Stimulated activated CD4-positive, alpha-beta T cell treated with anti-CD3 and anti-CD28 coated beads, Interleukin-12 subunit alpha, Interleukin-12 subunit beta, amount 100 ng/mL, for 4 hours (primary cell): Measurements from ENCODE around the gene RHOC.

Experiments used
- DNase-seq: peaks from one replicate; pipeline ENCODE4 v3.0.0-alpha.2; 2020

The RHOC gene

GRCh38 chr1:112716133-112716720 lies 9.3 kb upstream of the RHOC start:
- DNase-seq = peak; percentile 74

DNA sequence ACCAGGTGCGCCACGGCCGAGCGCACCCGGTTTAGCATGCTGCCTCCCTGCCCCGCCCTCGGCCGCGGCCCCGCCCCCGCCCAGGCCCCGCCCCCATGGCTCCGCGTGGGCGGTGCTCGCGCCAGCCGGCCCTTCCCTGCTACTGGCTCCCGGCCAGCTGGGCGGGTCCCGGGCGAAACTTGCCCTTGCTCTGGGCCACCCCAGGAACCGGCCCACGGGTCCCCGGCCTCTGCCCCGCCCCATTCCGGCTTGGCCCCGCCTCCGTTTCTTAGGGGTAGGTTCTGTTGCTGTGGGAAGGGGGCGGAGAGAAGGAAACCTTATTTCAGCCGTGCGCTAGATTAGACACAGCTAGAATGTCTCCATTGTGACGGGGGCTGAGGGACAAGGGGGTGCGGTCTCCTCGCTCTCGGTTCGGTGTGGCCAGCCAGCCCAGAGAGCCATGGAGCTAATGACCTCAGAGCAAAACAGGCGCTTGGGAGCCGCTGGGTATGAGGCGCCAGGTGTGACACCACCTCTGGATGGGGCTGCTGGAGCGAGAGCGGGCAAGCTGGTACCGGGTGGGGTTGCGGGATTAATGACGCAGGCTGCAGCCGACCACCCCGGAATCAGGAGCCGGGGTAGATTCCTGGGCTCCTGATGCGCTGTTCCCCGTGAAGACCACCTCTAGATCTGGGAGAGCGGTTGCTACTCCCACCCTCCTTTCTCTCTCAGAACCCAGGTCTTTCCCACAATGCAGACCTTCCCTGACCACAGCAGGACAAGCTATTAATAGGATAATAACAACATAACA lies 8.5 kb upstream of the RHOC start, which contains the start of gene PPM1J:
Gene PPM1J, minus strand, starts transcription at position 69 of the 790 bp plus-strand sequence. Its CDS starts 31 bp downstream, at position 38.
- peak; percentile 96 for DNase-seq

DNA sequence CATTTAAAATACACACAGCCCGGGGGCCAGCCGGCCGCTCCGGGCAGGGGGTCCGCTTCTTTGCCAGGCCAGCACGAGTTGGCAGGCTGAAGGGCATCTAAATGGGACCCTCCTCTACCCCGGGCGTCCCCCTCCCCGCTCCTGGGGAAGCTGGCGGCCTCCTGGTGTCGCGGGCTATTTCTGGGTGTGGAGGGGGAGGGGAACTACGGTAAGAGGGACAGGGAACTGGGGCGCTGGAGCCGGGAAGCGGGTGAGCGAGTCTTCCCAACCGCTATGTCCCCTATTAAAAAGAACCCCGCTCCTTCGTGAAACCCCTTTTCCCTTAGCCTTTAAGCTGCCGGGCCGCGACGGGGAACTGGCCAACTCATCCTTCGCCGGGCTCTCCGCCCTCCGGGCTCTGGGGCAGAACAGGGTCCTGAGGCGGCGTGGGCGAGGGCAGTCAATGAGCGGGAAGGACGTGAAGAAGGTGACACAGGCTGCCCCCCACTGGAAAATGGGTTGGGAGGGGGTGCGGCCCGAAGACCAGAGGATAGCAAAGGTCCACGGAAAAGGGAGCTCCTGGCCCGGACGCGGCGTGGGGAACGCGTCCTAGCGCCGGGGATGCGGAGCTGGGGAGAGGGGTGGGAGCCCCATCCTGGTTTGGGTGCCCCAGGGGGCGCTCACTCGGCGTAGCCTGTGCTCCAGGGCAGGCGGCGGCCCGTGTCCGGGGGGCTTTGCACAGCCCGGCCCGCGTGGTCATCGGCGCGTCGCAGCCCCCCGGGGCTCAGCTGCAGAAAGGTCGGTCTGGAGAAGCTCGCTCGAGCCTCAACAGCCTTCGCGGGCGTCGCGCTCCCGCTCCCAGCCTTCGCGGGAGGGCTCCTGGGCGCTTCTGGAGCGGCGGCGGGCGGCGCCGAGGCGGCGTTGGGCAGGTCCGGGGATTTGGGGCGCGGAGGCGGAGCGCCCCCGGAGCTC lies 7.7 kb upstream of the RHOC start:
- DNase-seq = no peak

DNA sequence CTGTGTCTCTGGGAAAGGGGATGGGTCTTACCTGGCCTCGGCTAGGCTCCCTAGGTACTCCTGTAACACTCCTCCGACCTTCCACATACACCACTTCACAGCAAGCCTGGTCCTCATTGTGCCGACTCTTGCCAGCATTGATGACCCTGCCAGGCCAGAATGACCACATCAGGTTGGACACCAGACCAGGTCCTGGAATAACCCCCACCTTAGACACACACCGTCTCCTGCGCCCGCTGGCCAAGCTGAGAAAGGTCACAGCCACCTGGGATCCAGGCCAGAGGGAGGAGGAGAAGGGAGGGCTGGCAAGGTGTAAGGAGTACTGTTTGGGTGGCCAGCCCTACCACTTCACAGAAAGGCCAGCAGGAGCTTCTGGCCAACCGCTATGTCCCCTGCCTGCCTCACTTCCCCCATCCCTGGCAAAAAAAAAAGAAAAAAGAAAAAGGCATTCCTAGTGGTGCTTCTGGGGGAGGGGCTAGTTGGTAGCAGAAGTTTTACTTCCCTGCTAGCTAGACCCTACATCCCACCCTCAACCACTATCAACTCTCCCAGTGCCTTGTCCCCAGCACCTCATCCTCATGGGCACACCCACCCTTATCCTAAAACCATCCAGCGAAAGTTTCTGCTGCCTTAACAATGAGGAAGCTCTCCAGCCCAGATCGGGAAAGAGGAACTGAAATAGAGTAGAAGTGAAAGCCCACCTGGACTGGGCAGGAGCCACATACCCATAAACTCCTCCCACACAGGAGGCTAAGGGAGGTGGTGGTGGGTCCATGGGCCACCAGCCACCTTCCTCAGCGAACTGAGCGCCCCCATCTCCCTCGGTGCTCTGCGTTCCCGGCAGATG lies 6.8 kb upstream of the RHOC start:
- no peak for DNase-seq

- no peak for DNase-seq
Measured at GRCh38 chr1:112712701-112713128, 5.8 kb upstream of the RHOC start.

DNA sequence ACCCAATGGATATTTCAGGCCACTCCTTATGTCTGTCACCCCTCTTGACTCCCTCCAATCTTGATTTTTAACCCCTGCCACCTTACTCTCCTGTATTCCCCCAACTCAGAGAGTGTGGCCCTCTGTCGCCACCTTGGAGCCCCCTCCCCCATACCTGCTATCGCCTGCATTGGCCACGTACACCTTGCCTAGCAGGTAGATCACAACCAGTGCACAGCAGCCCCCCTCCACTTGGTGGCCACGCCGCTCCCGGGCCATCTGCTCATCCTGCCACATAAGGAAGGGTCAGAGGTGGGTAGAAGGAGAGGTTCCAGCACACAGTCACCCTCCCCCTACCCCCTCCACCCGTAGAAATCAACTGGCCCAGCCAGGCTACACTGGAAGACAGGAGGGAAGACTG lies 5.3 kb upstream of the RHOC start:
- DNase-seq = no peak

DNA sequence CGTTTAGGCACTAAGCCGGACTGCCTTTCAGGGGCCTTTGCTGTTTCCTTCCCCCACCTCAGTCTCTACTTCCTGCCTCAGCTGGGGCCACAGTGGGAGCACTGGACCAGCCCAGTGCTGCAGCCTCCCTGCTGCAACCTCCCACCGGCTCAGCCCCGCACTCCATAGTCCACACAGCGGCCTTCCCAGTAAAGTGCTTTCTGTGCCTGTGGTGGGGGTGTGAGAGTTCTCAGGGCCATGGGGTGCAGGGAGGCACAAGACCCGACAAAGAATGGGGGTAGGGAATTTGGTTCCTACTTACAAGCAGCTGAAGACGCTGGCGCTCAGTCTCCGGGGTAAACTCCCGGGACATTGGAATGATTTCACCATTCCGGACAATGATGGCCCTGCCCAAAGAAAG lies 4.7 kb upstream of the RHOC start:
- no peak for DNase-seq

- DNase-seq = no peak
Measured at GRCh38 chr1:112711041-112711440, 4.1 kb upstream of the RHOC start.

- no peak for DNase-seq
Measured at GRCh38 chr1:112710586-112710985, 3.7 kb upstream of the RHOC start.

DNA sequence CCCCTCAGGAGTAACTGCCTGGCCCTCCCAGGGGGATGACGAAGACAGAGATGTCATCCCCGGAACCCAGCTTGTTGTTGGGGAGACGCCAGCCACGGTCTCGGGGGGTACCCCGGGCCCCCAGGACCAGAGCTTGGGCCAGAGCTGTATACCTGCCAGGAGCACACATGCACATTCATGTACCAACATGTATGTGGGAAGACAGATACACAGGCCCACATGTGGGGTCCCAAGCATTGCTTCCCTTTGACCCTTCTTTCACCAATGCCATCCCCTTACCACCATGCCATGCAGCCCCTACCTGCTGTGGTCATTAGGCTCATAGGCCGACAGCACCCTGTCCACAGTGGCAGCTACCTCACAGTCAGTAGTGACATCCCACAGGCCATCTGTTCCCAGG lies 3.2 kb upstream of the RHOC start:
- DNase-seq = no peak

DNA sequence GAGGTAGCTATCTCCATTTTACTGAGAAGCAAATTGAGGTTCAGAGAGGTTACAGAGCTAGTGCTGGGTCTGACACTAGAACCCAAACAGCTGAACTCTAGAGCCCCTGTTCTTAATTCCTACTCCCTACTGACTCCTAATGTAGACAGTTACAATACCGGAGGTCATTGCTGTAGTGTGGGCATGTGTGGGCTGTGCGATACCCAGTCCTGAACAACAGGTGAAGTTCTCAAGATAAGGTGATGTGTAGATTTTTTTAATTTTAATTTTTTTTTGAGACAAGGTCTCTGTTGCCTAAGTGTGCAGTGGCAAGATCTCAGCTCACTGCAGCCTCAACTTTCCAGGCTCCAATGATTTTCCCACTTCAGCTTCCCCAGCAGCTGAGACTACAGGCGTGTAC lies 1.6 kb upstream of the RHOC start:
- DNase-seq = no peak

DNA sequence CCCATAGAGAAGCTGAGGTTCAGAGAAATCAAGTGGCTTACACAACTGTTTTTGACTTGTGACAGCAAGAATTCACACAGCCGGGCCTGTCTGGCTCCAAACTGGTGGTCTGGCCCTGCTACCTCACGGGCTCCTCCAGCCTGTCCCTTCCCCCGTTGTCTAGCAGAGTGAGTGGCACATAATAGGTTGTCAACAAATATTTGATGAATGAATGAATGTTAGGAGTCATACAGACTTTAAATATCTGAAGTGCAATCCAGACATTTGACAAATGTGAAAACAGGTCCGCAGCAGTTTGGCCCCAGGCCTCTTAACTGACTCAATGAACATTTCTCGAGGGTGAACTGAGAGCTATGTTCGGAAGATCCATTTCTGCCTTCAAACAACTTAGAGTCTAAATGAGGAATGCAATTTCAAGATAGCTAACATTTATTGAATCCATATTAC lies 1.1 kb upstream of the RHOC start:
- DNase-seq = no peak

DNA sequence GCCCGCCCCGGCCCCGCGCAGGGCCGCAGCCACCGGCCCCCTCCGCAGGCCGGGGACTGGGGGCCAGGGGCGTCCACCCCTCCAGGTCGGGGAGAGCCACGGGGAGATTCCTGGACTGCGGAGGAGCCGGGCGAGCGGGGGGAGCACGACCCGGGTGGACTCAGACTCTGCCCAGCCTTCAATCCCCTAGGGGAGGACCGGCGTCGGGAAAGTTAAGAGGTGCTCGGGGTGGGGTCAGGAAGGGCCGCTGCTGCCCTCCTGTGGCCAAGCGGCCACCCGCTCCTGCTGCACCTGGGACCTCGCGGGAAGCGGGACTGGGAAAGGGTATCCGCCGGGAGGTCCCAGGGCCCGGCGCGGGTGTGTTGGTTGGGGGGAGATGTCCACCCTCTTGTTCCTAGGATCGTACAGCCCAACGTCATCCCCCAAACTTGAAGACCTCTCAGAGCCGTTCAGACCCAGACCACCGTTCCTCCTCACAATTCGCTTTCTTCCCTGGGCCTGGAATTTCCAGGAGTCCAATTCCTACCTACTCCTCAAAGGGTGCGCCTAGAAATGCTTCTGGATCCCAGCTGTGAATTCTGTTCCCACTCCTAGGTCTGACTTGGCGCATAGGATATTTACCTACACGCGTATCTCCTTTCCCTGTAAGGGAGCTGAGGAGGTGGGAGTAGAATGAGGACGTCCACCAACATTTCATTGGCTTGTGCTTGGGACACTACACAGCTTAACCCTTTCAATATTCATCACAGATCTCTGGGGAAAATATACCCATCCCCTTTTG lies 484 bp upstream of the RHOC start:
- DNase-seq = peak; percentile 63

DNA sequence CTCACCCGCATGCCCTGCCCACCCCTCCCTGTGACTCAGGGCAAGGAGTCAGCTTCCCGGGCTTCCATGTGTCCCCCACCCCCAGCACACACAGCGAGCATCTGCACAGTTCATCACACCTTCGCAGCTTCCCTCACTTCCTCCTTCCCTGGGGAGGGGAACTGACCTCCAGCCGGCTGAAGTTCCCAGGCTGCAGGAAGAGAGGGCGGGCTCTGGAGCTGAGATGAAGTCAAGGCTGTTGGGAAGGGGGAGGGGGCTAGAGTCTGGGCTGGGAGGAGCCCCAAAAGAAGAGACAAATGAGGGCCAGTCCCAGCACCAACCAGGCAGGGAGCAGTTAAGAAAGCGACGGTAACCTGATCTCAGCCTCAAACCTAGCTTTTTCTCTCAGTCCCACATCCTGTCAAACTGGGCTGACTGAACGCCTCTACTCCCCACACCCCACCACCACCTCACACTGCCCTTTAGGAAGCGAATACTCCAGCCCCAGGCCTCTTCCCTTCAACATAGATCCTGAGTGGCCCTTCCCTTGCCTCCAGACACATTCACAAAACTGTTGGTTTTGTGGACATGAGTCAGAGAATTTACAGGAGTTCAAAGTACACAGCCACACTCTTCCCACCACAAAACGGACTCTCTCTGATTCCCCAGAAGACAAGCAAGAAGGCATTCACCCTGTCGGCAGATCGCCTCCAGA lies 1.8 kb downstream of the RHOC start:
- DNase-seq = no peak

- DNase-seq = no peak
Measured at GRCh38 chr1:112704391-112704933, 2.5 kb downstream of the RHOC start.

DNA sequence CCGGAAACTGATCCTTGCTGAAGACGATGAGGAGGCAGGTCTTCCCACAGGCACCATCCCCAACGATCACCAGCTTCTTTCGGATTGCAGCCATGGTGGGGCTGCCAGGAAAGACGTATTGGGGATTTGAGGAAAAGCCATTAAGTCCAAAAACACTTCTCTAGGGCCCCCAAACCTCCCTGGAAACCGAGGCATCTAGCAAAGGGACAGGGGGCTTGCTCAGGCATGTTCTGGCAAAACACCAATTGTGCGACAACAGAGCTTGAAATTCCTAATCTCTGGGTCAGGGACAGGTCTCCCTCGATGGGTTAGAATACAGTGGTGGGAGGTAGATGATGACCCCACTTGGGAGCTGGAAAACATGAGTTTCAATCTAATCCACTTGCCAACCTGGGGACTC lies 3.2 kb downstream of the RHOC start:
- no peak for DNase-seq

DNA sequence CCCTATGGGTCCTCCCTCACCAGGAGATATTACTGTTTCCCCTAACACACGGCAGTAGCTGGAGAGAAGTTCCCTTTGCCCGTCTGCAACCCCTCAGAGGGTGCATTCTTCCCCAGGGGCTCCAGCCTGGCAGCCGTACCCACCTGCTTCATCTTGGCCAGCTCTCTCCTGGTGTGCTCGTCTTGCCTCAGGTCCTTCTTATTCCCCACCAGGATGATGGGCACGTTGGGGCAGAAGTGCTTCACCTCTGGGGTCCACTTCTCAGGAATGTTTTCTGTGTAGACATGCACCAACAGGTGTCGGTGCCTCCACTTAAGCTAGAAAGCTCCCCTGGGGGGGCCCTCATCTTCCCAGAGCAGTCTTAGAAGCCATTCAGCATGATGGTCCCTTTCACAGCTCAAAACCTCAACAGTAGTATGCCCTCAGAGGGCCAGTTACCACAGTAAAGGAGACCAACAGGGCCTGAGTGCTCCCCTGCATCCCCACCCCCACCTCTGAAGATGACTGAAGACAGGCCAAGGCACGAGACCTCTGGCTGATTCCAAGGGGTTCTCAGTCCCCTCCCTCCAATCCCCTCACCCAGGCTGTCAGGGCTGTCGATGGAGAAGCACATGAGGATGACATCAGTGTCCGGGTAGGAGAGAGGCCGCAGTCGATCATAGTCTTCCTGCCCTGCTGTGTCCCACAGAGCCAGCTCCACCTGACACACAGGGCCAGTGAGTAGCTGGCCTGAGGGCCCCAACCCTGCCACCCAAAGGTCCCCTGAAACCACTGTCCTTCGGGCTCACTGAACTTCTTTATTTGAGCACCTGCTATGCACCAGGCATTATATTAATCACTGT lies 4.3 kb downstream of the RHOC start:
- DNase-seq = no peak

DNA sequence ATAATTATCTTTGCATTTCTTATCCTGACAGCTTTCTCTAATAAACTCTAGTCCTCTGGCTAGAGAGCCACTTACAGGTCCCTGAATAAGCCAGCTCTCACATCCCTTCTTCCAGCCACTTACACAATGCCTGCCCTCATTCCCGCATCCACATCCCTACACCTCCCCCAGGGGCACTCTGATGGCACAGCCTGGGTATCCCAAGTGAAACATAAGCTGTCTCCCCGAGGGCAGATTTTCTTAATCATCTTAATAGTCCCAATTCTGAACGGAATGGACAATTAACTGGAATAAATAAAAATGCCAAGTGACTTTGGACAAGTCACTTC lies 4.9 kb downstream of the RHOC start:
- no peak for DNase-seq

DNA sequence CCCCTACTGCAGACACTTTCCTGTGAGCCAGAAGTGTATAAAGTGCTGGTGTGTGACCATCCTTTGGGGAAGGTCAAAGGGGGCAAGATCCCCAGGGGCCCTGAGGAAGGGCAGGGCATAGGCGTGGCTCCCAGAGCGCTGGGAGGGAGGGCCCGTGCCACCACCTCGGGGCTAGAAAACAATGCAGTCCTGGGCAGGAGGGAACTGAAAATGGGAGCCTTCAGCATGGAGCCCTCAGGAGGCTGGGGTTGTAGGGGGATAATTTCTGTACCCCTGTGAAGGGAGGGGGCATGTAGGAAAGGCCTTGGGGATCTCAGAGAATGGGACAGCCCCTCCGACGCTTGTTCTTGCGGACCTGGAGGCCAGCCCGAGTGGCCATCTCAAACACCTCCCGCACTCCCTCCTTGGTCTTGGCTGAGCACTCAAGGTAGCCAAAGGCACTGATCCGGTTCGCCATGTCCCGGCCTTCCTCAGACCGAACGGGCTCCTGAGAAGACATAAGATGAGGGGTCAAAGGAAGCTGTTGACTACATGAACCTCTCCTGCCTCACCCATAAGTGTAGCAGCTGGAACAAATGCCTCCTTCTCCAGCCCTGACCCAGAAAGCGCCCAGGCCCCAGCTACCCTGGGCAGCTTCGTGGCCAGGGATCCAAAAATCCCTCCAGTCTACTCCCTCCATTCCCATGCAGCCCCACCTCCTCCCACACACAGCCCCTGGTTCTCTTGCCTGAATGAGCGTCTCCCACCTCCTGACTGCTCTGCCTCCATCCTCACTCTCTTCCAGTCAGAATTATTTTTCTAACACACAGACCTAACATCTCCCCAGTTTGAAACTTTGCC lies 5.5 kb downstream of the RHOC start:
- DNase-seq = no peak
